SU-DHL-6 (cell line): Measurements from ENCODE around the gene VPS29.

ENCODE experiments used
- H2AFZ ChIP-seq: fragments of 200-600 bp; sonication (generic); 2 replicates; pipeline ENCODE4 v1.6.1; 2014; ENCODE audit warnings: low read depth, mild to moderate bottlenecking, moderate library complexity, mixed read lengths, antibody characterized with exemption, low read length; ENCODE audit not compliant: severe bottlenecking
- H3F3A ChIP-seq: fragments of 200-600 bp; shearing (Covaris generic); 2 replicates; pipeline ENCODE4 v1.6.0; 2016; ENCODE audit warnings: antibody characterized with exemption, mild to moderate bottlenecking; ENCODE audit not compliant: insufficient read depth
- H3K27ac ChIP-seq: fragments of 200-600 bp; sonication (generic); 2 replicates; pipeline ENCODE4 v1.5.1; 2016; ENCODE audit warnings: low read depth, mild to moderate bottlenecking, low read length, moderate library complexity, mixed read lengths
- H3K27me3 ChIP-seq: fragments of 200-600 bp; sonication (generic), shearing (Covaris generic); 2 replicates; pipeline ENCODE4 v1.6.0; 2014; ENCODE audit warnings: mild to moderate bottlenecking, low read length
- H3K36me3 ChIP-seq: fragments of 200-600 bp; sonication (generic); 2 replicates; pipeline ENCODE4 v1.6.1; 2014; ENCODE audit warnings: mild to moderate bottlenecking, low read length, mixed read lengths
- H3K4me2 ChIP-seq: fragments of 300-600, 200-600 bp; shearing (Covaris generic), sonication (generic); 2 replicates; pipeline ENCODE4 v1.6.0; 2014; ENCODE audit warnings: low read length, low read depth, mild to moderate bottlenecking; ENCODE audit not compliant: poor library complexity, severe bottlenecking
- H3K4me3 ChIP-seq: fragments of 200-600 bp; sonication (generic); 2 replicates; pipeline ENCODE4 v1.5.1; 2014; ENCODE audit warnings: antibody characterized with exemption, low read length, mild to moderate bottlenecking, mixed read lengths; ENCODE audit not compliant: insufficient read depth, poor library complexity, severe bottlenecking
- H3K79me2 ChIP-seq: fragments of 200-600 bp; sonication (generic); 2 replicates; pipeline ENCODE4 v1.6.1; 2014; ENCODE audit warnings: mild to moderate bottlenecking, low read length, moderate library complexity; ENCODE audit not compliant: insufficient read depth
- H3K9ac ChIP-seq: fragments of 200-600 bp; sonication (generic); 2 replicates; pipeline ENCODE4 v1.7.0; 2014; ENCODE audit warnings: mild to moderate bottlenecking, low read length
- H3K9me2 ChIP-seq: fragments of 200-600 bp; sonication (generic); replicated peaks from 2 replicates; pipeline ENCODE4 v1.6.1; 2014; ENCODE audit warnings: low read length; ENCODE audit not compliant: insufficient read depth
- H3K9me3 ChIP-seq: fragments of 200-600 bp; sonication (generic); 2 replicates; pipeline ENCODE4 v1.6.1; 2014; ENCODE audit warnings: low read length, mixed read lengths; ENCODE audit not compliant: insufficient read depth
- H4K20me1 ChIP-seq: fragments of 200-600 bp; sonication (generic); 2 replicates; pipeline ENCODE4 v1.6.1; 2014; ENCODE audit warnings: low read depth, mild to moderate bottlenecking, antibody characterized with exemption, low read length, moderate library complexity, mixed read lengths
- EZH2phosphoT487 ChIP-seq: fragments of 200-600 bp; sonication (generic), shearing (Covaris generic); conservative IDR thresholded peaks from 2 replicates; pipeline ENCODE4 v1.6.1; 2018; ENCODE audit warnings: mild to moderate bottlenecking, antibody characterized with exemption, low read length, moderate library complexity, mixed read lengths
- TF ChIP-seq, protein P1 (sequence below): fragments of 200-600 bp; sonication (generic); IDR thresholded peaks from one replicate; pipeline ENCODE4 v1.5.1; 2017; ENCODE audit warnings: antibody characterized with exemption, mild to moderate bottlenecking, low read length, moderate library complexity; ENCODE audit not compliant: insufficient read depth, poor library complexity, severe bottlenecking

The VPS29 gene

DNA sequence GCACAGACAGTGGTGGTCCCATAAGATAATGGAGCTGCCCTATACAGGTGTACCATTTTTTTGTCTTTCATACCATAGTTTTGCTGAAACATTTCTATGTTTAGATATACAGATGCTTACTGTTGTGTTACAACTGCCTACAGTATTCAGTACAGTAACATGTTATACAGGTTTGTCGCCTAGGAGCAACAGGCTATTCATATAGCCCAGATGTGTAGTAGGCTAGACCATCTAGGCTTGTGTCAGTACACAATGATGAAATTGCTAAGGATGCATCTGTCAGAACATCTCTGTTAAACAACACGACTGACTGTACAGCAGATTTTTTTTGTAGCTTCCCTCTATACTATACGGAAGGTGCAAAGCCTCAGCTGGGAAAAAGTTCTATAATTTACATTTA is 30.7 kb upstream of the VPS29 start:
- H3K79me2 ChIP-seq, result no peaks in the 10 kb centered on the region
- peaks cover 6% of the 10 kb centered on the region for H3K36me3 ChIP-seq
- H3K4me2 ChIP-seq, result no peak overlapping the region
- no peak overlapping the region for H3K4me3 ChIP-seq
- H3K9ac ChIP-seq, result no peak overlapping the region
- H4K20me1 ChIP-seq, result no peaks in the 10 kb centered on the region
- H3K27ac ChIP-seq, result no peak overlapping the region
- TF ChIP-seq EZH2phosphoT487, result no peak
- TF ChIP-seq, protein P1, sequence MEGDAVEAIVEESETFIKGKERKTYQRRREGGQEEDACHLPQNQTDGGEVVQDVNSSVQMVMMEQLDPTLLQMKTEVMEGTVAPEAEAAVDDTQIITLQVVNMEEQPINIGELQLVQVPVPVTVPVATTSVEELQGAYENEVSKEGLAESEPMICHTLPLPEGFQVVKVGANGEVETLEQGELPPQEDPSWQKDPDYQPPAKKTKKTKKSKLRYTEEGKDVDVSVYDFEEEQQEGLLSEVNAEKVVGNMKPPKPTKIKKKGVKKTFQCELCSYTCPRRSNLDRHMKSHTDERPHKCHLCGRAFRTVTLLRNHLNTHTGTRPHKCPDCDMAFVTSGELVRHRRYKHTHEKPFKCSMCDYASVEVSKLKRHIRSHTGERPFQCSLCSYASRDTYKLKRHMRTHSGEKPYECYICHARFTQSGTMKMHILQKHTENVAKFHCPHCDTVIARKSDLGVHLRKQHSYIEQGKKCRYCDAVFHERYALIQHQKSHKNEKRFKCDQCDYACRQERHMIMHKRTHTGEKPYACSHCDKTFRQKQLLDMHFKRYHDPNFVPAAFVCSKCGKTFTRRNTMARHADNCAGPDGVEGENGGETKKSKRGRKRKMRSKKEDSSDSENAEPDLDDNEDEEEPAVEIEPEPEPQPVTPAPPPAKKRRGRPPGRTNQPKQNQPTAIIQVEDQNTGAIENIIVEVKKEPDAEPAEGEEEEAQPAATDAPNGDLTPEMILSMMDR, result no peak
- 0 out of 2 replicates have a peak, but pooled peaks cover 2% of the 10 kb centered on the region for H3F3A ChIP-seq
- no peaks in the 10 kb centered on the region for H3K9me2 ChIP-seq
- no peak overlapping the region for H2AFZ ChIP-seq
- no peaks in the 10 kb centered on the region for H3K27me3 ChIP-seq
- H3K9me3 ChIP-seq, result no peaks in the 10 kb centered on the region

DNA sequence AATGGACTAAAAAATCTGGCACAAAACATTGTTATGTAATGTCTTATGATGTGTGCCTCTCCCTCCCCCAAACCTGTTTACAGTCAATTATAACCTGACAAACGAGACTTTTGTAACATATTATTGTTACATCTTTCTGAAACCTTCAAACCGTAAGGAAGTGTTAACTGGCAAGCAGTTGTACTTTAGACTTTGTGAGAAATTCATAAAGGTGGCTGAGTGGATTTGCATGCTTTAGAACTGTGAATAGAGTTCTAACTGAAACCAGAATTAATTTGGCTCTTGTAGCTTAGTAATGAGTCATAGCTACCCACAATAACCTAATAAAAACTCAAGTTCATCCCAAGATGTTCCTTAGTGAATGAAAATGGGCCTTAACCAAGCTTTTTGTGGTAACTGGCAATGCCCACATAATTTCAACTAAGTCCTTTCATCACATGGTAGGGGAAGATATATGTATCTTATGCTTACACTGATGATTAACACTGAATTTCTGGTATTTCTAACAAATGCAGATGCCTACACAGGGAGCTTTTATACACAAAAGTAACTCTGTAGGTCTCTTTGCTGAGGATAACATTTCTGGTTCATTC is 29.9 kb upstream of the VPS29 start:
- no peak overlapping the region for H3K4me2 ChIP-seq
- H4K20me1 ChIP-seq, result no peaks in the 10 kb centered on the region
- H2AFZ ChIP-seq, result no peak overlapping the region
- no peaks in the 10 kb centered on the region for H3K27me3 ChIP-seq
- H3K9ac ChIP-seq, result no peak overlapping the region
- H3K79me2 ChIP-seq, result no peaks in the 10 kb centered on the region
- no peaks in the 10 kb centered on the region for H3K9me2 ChIP-seq
- no peaks in the 10 kb centered on the region for H3K9me3 ChIP-seq
- H3K36me3 ChIP-seq, result peaks cover under 1% of the 10 kb centered on the region
- H3F3A ChIP-seq, result 0 out of 2 replicates have a peak, but pooled peaks cover 2% of the 10 kb centered on the region
- TF ChIP-seq EZH2phosphoT487, result no peak
- TF ChIP-seq, protein P1, result no peak
- no peak overlapping the region for H3K27ac ChIP-seq
- no peak overlapping the region for H3K4me3 ChIP-seq

DNA sequence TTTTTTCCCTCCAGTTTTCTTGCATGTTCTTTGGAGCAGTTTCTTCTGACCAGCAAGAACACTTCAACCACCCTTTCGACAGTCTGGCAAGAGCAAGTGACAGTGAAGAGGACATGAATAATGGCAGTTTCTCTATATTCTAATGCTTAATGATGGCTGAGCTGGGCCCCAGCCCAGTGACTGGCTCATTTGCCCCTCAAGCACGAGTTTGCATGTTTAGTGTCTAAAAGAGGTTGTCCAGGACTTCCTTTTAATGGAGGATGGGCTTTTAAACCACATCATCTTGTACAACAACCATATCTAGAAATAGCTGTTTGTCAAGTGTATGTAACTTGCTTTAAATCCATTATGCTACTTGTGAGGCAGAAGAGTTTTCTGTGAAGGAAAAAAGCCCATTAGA is 28.6 kb upstream of the VPS29 start:
- Histone ChIP-seq H3K4me3 (no peak overlapping the region), H3K9me3 (no peaks in the 10 kb centered on the region), H3K4me2 (no peak overlapping the region), H2AFZ (no peak overlapping the region), H3K79me2 (no peaks in the 10 kb centered on the region), H3K27me3 (no peaks in the 10 kb centered on the region), H3F3A (0 out of 2 replicates have a peak, but pooled peaks cover 2% of the 10 kb centered on the region), H4K20me1 (no peaks in the 10 kb centered on the region), H3K36me3 (no peaks in the 10 kb centered on the region; the same call in 1 of the 2 replicates), H3K27ac (no peak overlapping the region), H3K9me2 (no peaks in the 10 kb centered on the region), H3K9ac (no peak overlapping the region)
- TF ChIP-seq, protein P1, result no peak
- no peak for TF ChIP-seq EZH2phosphoT487
